HEK293T (cell line): ENCODE measurements around the gene ASIC3.

Source experiments
- ARNT ChIP-seq: fragments of 450-650 bp; IDR thresholded peaks from 2 replicates; pipeline ENCODE4 v1.6.1; 2017; ENCODE audit warnings: mild to moderate bottlenecking
- BHLHE40 ChIP-seq: fragments of 450-650 bp; IDR thresholded peaks from 2 replicates; pipeline ENCODE4 v1.6.1; 2016; ENCODE audit warnings: mild to moderate bottlenecking, moderate library complexity, borderline replicate concordance
- CTBP1 ChIP-seq: fragments of 450-650 bp; IDR thresholded peaks from 2 replicates; pipeline ENCODE4 v1.6.1; 2016; ENCODE audit warnings: borderline replicate concordance
- FOXA1 ChIP-seq: fragments of 450-650 bp; IDR thresholded peaks from 2 replicates; pipeline ENCODE4 v1.6.1; 2016; ENCODE audit warnings: mild to moderate bottlenecking
- FOXK2 ChIP-seq: fragments of 450-650 bp; IDR thresholded peaks from 2 replicates; pipeline ENCODE4 v1.6.1; 2016; ENCODE audit warnings: mild to moderate bottlenecking
- FOXM1 ChIP-seq: fragments of 450-650 bp; IDR thresholded peaks from 2 replicates; pipeline ENCODE4 v1.6.1; 2017; ENCODE audit warnings: mild to moderate bottlenecking, borderline replicate concordance
- HDGF ChIP-seq: fragments of 450-650 bp; IDR thresholded peaks from 2 replicates; pipeline ENCODE4 v1.6.1; 2017; ENCODE audit warnings: antibody characterized with exemption, borderline replicate concordance
- PKNOX1 ChIP-seq: fragments of 450-650 bp; IDR thresholded peaks from 2 replicates; pipeline ENCODE4 v1.6.1; 2016
- SP1 ChIP-seq: fragments of 450-650 bp; IDR thresholded peaks from 2 replicates; pipeline ENCODE4 v1.6.1; 2017
- TARDBP ChIP-seq: fragments of 450-650 bp; IDR thresholded peaks from 2 replicates; pipeline ENCODE4 v1.6.1; 2016
- ZNF384 ChIP-seq: fragments of 450-650 bp; IDR thresholded peaks from 2 replicates; pipeline ENCODE4 v1.6.1; 2016

GRCh38 chr7:151091431-151091830 is 43.1 kb downstream of the ASIC3 start:
- TF ChIP-seq PKNOX1 (no peak), CTBP1 (no peak), FOXM1 (no peak), ZNF384 (no peak), BHLHE40 (no peak), HDGF (no peak), TARDBP (no peak), FOXK2 (no peak), ARNT (no peak), SP1 (no peak), FOXA1 (no peak)
